ENCODE measurements around the gene TCEAL7. TPM values are rescaled to one million over a fixed set of nuclear protein-coding genes. Genes with fewer than 3 reads are reported as not detected.

Gene TCEAL7
- total and polyA plus RNA-seq, 4 donors: 0.49 to 1.1 (median 0.56) TPM

DNA sequence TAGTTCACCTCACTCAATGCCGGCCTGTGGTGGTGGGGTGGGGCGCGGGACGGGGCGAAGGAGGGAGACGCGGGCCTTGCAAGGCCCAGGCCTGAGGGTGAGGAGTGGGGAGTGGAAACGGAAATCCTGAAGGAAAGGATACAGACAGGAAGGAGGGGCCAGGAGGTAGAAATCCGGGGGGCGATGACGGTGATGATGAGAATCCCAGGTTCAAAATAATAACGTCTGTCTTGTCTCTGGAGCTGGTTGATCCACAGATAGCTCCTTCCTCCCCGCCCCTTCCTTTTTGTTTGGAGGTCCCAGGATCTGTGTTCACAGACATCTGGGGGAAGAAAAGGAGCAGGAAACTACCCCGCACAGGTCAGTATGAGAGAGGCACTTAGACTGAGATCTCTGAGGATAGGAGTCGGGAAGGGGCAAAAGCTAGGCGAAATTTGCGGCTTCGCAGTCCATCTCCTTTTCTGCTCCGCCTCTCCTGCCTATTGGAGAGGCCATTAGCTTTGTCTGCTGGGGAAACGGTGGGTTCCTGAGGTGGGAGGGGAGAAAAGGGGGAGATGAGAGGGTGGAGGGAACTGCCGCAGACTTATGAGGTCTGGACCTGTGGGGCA lies 746 bp downstream of the TCEAL7 start (continued):
- TF ChIP-seq, protein P1, sequence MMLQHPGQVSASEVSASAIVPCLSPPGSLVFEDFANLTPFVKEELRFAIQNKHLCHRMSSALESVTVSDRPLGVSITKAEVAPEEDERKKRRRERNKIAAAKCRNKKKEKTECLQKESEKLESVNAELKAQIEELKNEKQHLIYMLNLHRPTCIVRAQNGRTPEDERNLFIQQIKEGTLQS (IDR thresholded peaks at IDR 0.05): no peak

DNA sequence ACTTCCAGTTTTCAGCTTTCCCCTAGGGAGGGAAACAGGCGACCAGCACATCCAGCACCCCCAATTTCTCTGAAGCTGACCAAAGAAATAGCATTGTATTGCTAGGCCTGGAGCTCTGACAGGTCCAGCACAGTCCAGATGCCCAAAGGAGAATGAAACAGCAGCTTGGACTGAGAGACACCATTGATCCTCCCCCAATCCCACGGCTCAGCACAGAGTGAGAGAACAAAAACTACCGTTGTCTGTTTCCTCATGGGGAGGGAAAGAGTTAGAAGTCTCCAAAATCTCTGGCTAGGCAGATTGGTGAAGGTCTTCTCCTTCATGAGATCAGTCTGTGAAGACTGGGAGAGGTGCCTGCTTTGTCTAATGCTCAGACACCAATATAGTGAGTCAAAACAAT lies 8.6 kb downstream of the TCEAL7 start:
- Histone ChIP-seq H3K9me3 (ENCODE audit: control insufficient read depth in 4 of 4, low read length in 3 of 4) (no peaks in the 10 kb centered on the region), H3K9ac (ENCODE audit: low read depth in 1 of 2, low read length in 2 of 2) (no peak overlapping the region), H3K4me3 (ENCODE audit: low read depth in 1 of 3, low read length in 3 of 3) (no peak overlapping the region), H3K27ac (ENCODE audit: low read depth in 1 of 2, low read length in 2 of 2) (no peak overlapping the region), H3K4me1 (ENCODE audit: control insufficient read depth in 4 of 4, insufficient read depth in 4 of 4, low read length in 3 of 4) (no peaks in the 10 kb centered on the region), H3K27me3 (ENCODE audit: control insufficient read depth in 4 of 4, insufficient read depth in 4 of 4, low read length in 3 of 4) (peaks cover 0 to 2% (median 0%) of the 10 kb centered on the region in 4 donors), H3K36me3 (ENCODE audit: control insufficient read depth in 4 of 4, insufficient read depth in 3 of 4, low read depth in 1 of 4, low read length in 3 of 4) (no peaks in the 10 kb centered on the region)
- no peak for DNase-seq (ENCODE audit: low spot score)
- TF ChIP-seq HNF4A (conservative IDR thresholded peaks at IDR 0.05) (no peak), EGR1 (IDR thresholded peaks at IDR 0.05; ENCODE audit: low read depth in 2 of 2) (no peak), RXRA (IDR thresholded peaks at IDR 0.05) (no peak), FOXA2 (IDR thresholded peaks at IDR 0.05) (no peak), MAX (IDR thresholded peaks at IDR 0.05) (no peak), HNF4G (IDR thresholded peaks at IDR 0.05) (no peak), CTCF (IDR thresholded peaks at IDR 0.05; ENCODE audit: low read depth, low read length, missing input control) (no peak), FOXA1 (IDR thresholded peaks at IDR 0.05) (no peak), RAD21 (IDR thresholded peaks at IDR 0.05) (no peak), TAF1 (conservative IDR thresholded peaks at IDR 0.05) (no peak), YY1 (IDR thresholded peaks at IDR 0.05) (no peak), JUND (IDR thresholded peaks at IDR 0.05) (no peak), SP1 (IDR thresholded peaks at IDR 0.05) (no peak)
- TF ChIP-seq, protein P2, sequence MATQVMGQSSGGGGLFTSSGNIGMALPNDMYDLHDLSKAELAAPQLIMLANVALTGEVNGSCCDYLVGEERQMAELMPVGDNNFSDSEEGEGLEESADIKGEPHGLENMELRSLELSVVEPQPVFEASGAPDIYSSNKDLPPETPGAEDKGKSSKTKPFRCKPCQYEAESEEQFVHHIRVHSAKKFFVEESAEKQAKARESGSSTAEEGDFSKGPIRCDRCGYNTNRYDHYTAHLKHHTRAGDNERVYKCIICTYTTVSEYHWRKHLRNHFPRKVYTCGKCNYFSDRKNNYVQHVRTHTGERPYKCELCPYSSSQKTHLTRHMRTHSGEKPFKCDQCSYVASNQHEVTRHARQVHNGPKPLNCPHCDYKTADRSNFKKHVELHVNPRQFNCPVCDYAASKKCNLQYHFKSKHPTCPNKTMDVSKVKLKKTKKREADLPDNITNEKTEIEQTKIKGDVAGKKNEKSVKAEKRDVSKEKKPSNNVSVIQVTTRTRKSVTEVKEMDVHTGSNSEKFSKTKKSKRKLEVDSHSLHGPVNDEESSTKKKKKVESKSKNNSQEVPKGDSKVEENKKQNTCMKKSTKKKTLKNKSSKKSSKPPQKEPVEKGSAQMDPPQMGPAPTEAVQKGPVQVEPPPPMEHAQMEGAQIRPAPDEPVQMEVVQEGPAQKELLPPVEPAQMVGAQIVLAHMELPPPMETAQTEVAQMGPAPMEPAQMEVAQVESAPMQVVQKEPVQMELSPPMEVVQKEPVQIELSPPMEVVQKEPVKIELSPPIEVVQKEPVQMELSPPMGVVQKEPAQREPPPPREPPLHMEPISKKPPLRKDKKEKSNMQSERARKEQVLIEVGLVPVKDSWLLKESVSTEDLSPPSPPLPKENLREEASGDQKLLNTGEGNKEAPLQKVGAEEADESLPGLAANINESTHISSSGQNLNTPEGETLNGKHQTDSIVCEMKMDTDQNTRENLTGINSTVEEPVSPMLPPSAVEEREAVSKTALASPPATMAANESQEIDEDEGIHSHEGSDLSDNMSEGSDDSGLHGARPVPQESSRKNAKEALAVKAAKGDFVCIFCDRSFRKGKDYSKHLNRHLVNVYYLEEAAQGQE (IDR thresholded peaks at IDR 0.05): no peak
- TF ChIP-seq, protein P3, sequence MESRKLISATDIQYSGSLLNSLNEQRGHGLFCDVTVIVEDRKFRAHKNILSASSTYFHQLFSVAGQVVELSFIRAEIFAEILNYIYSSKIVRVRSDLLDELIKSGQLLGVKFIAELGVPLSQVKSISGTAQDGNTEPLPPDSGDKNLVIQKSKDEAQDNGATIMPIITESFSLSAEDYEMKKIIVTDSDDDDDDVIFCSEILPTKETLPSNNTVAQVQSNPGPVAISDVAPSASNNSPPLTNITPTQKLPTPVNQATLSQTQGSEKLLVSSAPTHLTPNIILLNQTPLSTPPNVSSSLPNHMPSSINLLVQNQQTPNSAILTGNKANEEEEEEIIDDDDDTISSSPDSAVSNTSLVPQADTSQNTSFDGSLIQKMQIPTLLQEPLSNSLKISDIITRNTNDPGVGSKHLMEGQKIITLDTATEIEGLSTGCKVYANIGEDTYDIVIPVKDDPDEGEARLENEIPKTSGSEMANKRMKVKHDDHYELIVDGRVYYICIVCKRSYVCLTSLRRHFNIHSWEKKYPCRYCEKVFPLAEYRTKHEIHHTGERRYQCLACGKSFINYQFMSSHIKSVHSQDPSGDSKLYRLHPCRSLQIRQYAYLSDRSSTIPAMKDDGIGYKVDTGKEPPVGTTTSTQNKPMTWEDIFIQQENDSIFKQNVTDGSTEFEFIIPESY (IDR thresholded peaks at IDR 0.05): no peak
- TF ChIP-seq, protein P1 (IDR thresholded peaks at IDR 0.05): no peak
- 65% methylated on average over 3 of the region's 3 CpGs for WGBS
